Natural killer cell (primary cell): Measurements from ENCODE around the gene KCNK4. TPM values are rescaled to one million over a fixed set of nuclear protein-coding genes. Genes with fewer than 3 reads are reported as not detected.

Experiments used
- ATAC-seq, 3 donors: fragments of 150-1000 bp in 2 of 3; fragments of 200-7000 bp in 1 of 3; cut with Tn5 transposase; 1 replicate in 1 of 3; 2 replicates in 2 of 3; pipeline ENCODE4 v1.10.0; 2021; ENCODE audit warnings: mild to moderate bottlenecking in 2 of 3, moderate library complexity in 2 of 3
- DNase-seq, 2 donors: peaks; one replicate each; pipeline versions ENCODE4 v3.0.0 to v3.0.0-alpha.2; 2013 to 2021; ENCODE audit warnings: mixed read lengths in 1 of 2
- H3K27ac ChIP-seq: one replicate; pipeline ENCODE4 v1.5.1; 2013; ENCODE audit warnings: mild to moderate bottlenecking, low read length
- H3K27me3 ChIP-seq: one replicate; pipeline ENCODE4 v1.6.1; 2013; ENCODE audit warnings: low read length; ENCODE audit not compliant: control insufficient read depth, insufficient read depth
- H3K36me3 ChIP-seq: one replicate; pipeline ENCODE4 v1.6.1; 2013; ENCODE audit warnings: low read length; ENCODE audit not compliant: control insufficient read depth, insufficient read depth
- H3K4me1 ChIP-seq: one replicate; pipeline ENCODE4 v1.6.1; 2013; ENCODE audit warnings: low read length; ENCODE audit not compliant: control insufficient read depth, insufficient read depth
- H3K4me3 ChIP-seq: one replicate; pipeline ENCODE4 v1.5.1; 2013; ENCODE audit warnings: low read length
- H3K9me3 ChIP-seq: one replicate; pipeline ENCODE4 v1.6.1; 2013; ENCODE audit warnings: low read length; ENCODE audit not compliant: control insufficient read depth, insufficient read depth
- H3K27ac Mint-ChIP-seq, 2 donors: one replicate each; pipeline ENCODE4 v1.8.0; 2022; ENCODE audit warnings: mild to moderate bottlenecking in 2 of 2, mixed read lengths in 2 of 2, moderate library complexity in 1 of 2
- H3K27me3 Mint-ChIP-seq, 2 donors: one replicate each; pipeline ENCODE4 v1.8.0; 2022; ENCODE audit warnings: low read depth in 2 of 2, mixed read lengths in 2 of 2
- H3K36me3 Mint-ChIP-seq: one replicate; pipeline ENCODE4 v1.8.0; 2022; ENCODE audit warnings: mixed read lengths
- H3K4me1 Mint-ChIP-seq, 2 donors: one replicate each; pipeline ENCODE4 v1.8.0; 2022; ENCODE audit warnings: mixed read lengths in 2 of 2
- H3K4me3 Mint-ChIP-seq: one replicate; pipeline ENCODE4 v1.8.0; 2022; ENCODE audit warnings: mild to moderate bottlenecking, moderate library complexity, mixed read lengths
- H3K9me3 Mint-ChIP-seq, 2 donors: one replicate each; pipeline ENCODE4 v1.8.0; 2022; ENCODE audit warnings: mixed read lengths in 2 of 2
- CTCF ChIP-seq: fragments of 200-600 bp; IDR thresholded peaks from one replicate; pipeline ENCODE4 v1.8.0; 2022; ENCODE audit warnings: antibody characterized with exemption
- WGBS: methylation state at CpG from one replicate; pipeline ENCODE4 v1.1.7; 2013; ENCODE audit warnings: missing lambda C conversion rate; ENCODE audit not compliant: insufficient coverage; 5-methylcytosine and 5-hydroxymethylcytosine counted together
- intact Hi-C: fragments of 100-400 bp; cut with micrococcal nuclease; formaldehyde crosslinking; loops from one replicate; pipeline ENCODE4 v1.14.2; 2022
- total RNA-seq, 4 donors: library from RNA; stranded (reverse); fragments of 120-200 nt in 1 of 4; gene quantifications; one replicate each; pipeline versions ENCODE4 v1.2.3 to v1.2.4, GENCODE V29; 2013 to 2022

Gene KCNK4
- total RNA-seq, 3 donors from 2014 or later (not counting 1 experiment from before 2014, with no cell fraction given) = 0.30 to 0.86 TPM; not detected in 1

- H3K27ac Mint-ChIP-seq = no peak overlapping the region
- Histone ChIP-seq H3K9me3 (no peaks in the 10 kb centered on the region), H3K27me3 (no peaks in the 10 kb centered on the region), H3K4me1 (peaks cover 23% of the 10 kb centered on the region), H3K4me3 (no peak overlapping the region), H3K36me3 (no peaks in the 10 kb centered on the region), H3K27ac (no peak overlapping the region)
- no peak for TF ChIP-seq CTCF
- DNase-seq (no peak), ATAC-seq (no peak)
- no peaks in the 10 kb centered on the region for H3K9me3 Mint-ChIP-seq
- no peaks in the 10 kb centered on the region for H3K36me3 Mint-ChIP-seq
- H3K4me3 Mint-ChIP-seq = no peak overlapping the region
- H3K27me3 Mint-ChIP-seq = no peaks in the 10 kb centered on the region
- peaks cover 28% of the 10 kb centered on the region in 2 donors for H3K4me1 Mint-ChIP-seq
- 91% methylated on average over 35 of the region's 35 CpGs for WGBS
- intact Hi-C loops = no loop called here
Measured at GRCh38 chr11:64265176-64266160, 25.6 kb upstream of the KCNK4 start.

- Histone ChIP-seq H3K4me3 (no peak overlapping the region), H3K27me3 (no peaks in the 10 kb centered on the region), H3K4me1 (peaks cover 31% of the 10 kb centered on the region), H3K9me3 (no peaks in the 10 kb centered on the region), H3K36me3 (no peaks in the 10 kb centered on the region), H3K27ac (no peak overlapping the region)
- no peaks in the 10 kb centered on the region for H3K9me3 Mint-ChIP-seq
- H3K27me3 Mint-ChIP-seq = no peaks in the 10 kb centered on the region
- intact Hi-C loops = no loop called here
- no peak overlapping the region for H3K4me3 Mint-ChIP-seq
- ATAC-seq = no peak
- no peaks in the 10 kb centered on the region for H3K36me3 Mint-ChIP-seq
- 97% methylated on average over 15 of the region's 15 CpGs for WGBS
- H3K4me1 Mint-ChIP-seq = peaks cover 29 to 33% of the 10 kb centered on the region in 2 donors
- DNase-seq = no peak
- no peak overlapping the region for H3K27ac Mint-ChIP-seq
- TF ChIP-seq CTCF = no peak
Measured at GRCh38 chr11:64266339-64266738, 24.8 kb upstream of the KCNK4 start.

- peaks cover 36 to 40% of the 10 kb centered on the region in 2 donors for H3K4me1 Mint-ChIP-seq
- WGBS = 90% methylated on average over 24 of the region's 27 CpGs
- peak overlapping the region; percentile 97 for H3K4me3 Mint-ChIP-seq
Measured at GRCh38 chr11:64267207-64267945, 23.7 kb upstream of the KCNK4 start.

More at GRCh38 chr11:64267207-64267945, 23.7 kb upstream of the KCNK4 start:
- Mint-ChIP-seq H3K36me3 (no peaks in the 10 kb centered on the region), H3K27ac (peak overlapping the region; percentile 94 to 100), H3K9me3 (no peaks in the 10 kb centered on the region), H3K27me3 (no peaks in the 10 kb centered on the region)
- ATAC-seq = no peak
- peak overlapping the region; percentile 92 for H3K27ac ChIP-seq
- intact Hi-C loops = no loop called here
- no peak for DNase-seq
- no peaks in the 10 kb centered on the region for H3K9me3 ChIP-seq
- no peaks in the 10 kb centered on the region for H3K36me3 ChIP-seq
- no peak for TF ChIP-seq CTCF
- H3K27me3 ChIP-seq = no peaks in the 10 kb centered on the region
- no peak overlapping the region for H3K4me3 ChIP-seq
- H3K4me1 ChIP-seq = peaks cover 41% of the 10 kb centered on the region
